HG03520 (cell line): ENCODE measurements around the gene C17orf100.
"Not testable (repeated sequence)": the region's sequence is repeated elsewhere in the genome, so short reads cannot be mapped to it uniquely, and the experiment has no call there.

Experiments used
- ATAC-seq: cut with Tn5 transposase; IDR thresholded peaks from one replicate; pipeline ENCODE4 v1.9.1; 2021; ENCODE audit warnings: mild to moderate bottlenecking, moderate library complexity; ENCODE audit not compliant: unreplicated experiment

C17orf100 gene

GRCh38 chr17:6688944-6689343, 37.4 kb downstream of the C17orf100 start:
- ATAC-seq: no peak

GRCh38 chr17:6690641-6691040, 39.1 kb downstream of the C17orf100 start:
- no peak for ATAC-seq

- ATAC-seq: no peak
These were observed 40.0 kb downstream of the C17orf100 start for GRCh38 chr17:6691546-6691945.

GRCh38 chr17:6691958-6692357, 40.4 kb downstream of the C17orf100 start:
- ATAC-seq: not testable (repeated sequence)

- no peak for ATAC-seq
These were observed 43.5 kb downstream of the C17orf100 start for GRCh38 chr17:6695051-6695450.

GRCh38 chr17:6695565-6695964, 44.0 kb downstream of the C17orf100 start:
- no peak for ATAC-seq

GRCh38 chr17:6696906-6697305, 45.3 kb downstream of the C17orf100 start:
- no peak for ATAC-seq

- ATAC-seq: no peak
These were observed 46.4 kb downstream of the C17orf100 start for GRCh38 chr17:6698004-6698403.

GRCh38 chr17:6699997-6700947, 48.7 kb downstream of the C17orf100 start:
- ATAC-seq: no peak

- no peak for ATAC-seq
These were observed 49.4 kb downstream of the C17orf100 start for GRCh38 chr17:6700948-6701307.

GRCh38 chr17:6701719-6702118, 50.2 kb downstream of the C17orf100 start:
- no peak for ATAC-seq

- ATAC-seq: no peak
These were observed 51.1 kb downstream of the C17orf100 start for GRCh38 chr17:6702567-6703215.
